Mesendoderm (in vitro differentiated cells): ENCODE data around the gene IP6K2. TPM values are rescaled to one million over a fixed set of nuclear protein-coding genes. Genes with fewer than 3 reads are reported as not detected.

Experiments used
- DNase-seq: peaks from one replicate; pipeline ENCODE4 v3.0.0; 2013
- H2AK5ac ChIP-seq: 2 replicates; pipeline ENCODE4 v1.6.1; 2013; ENCODE audit warnings: low read length, inconsistent platforms
- H2BK120ac ChIP-seq: 2 replicates; pipeline ENCODE4 v1.6.1; 2013; ENCODE audit warnings: low read depth, mild to moderate bottlenecking, low read length, moderate library complexity, mixed read lengths
- H2BK15ac ChIP-seq: replicated peaks from 2 replicates; pipeline ENCODE4 v1.6.1; 2013; ENCODE audit warnings: low read depth, mild to moderate bottlenecking, moderate library complexity
- H2BK5ac ChIP-seq: 2 replicates; pipeline ENCODE4 v1.6.1; 2013; ENCODE audit warnings: low read length, inconsistent platforms
- H3K18ac ChIP-seq: 2 replicates; pipeline ENCODE4 v1.6.1; 2013; ENCODE audit warnings: mild to moderate bottlenecking, low read length, mixed read lengths
- H3K23ac ChIP-seq: one replicate; pipeline ENCODE4 v1.6.1; 2013; ENCODE audit warnings: low read length
- H3K27ac ChIP-seq: 2 replicates; pipeline ENCODE4 v1.5.1; 2013; ENCODE audit warnings: low read depth, mild to moderate bottlenecking, inconsistent platforms, low read length, moderate library complexity
- H3K27me3 ChIP-seq: 2 replicates; pipeline ENCODE4 v1.6.1; 2013; ENCODE audit warnings: low read length, control low read depth, mild to moderate bottlenecking, inconsistent platforms; ENCODE audit not compliant: insufficient read depth, poor library complexity
- H3K36me3 ChIP-seq: 2 replicates; pipeline ENCODE4 v1.6.1; 2013; ENCODE audit warnings: low read length, inconsistent platforms; ENCODE audit not compliant: control insufficient read depth, insufficient read depth
- H3K4ac ChIP-seq: one replicate; pipeline ENCODE4 v1.6.1; 2013; ENCODE audit warnings: low read depth, mild to moderate bottlenecking, low read length, moderate library complexity
- H3K4me1 ChIP-seq: 2 replicates; pipeline ENCODE4 v1.6.1; 2013; ENCODE audit warnings: low read depth, low read length, inconsistent platforms; ENCODE audit not compliant: control insufficient read depth
- H3K4me2 ChIP-seq: 2 replicates; pipeline ENCODE4 v1.6.1; 2013; ENCODE audit warnings: low read length
- H3K4me3 ChIP-seq: 2 replicates; pipeline ENCODE4 v1.5.1; 2013; ENCODE audit warnings: mild to moderate bottlenecking, low read length
- H3K56ac ChIP-seq: one replicate; pipeline ENCODE4 v1.6.1; 2013; ENCODE audit warnings: low read length
- H3K79me1 ChIP-seq: 2 replicates; pipeline ENCODE4 v1.6.1; 2013; ENCODE audit warnings: low read length, inconsistent platforms
- H3K79me2 ChIP-seq: 2 replicates; pipeline ENCODE4 v1.6.1; 2013; ENCODE audit warnings: mild to moderate bottlenecking, low read length; ENCODE audit not compliant: control insufficient read depth, insufficient read depth
- H3K9ac ChIP-seq: 2 replicates; pipeline ENCODE4 v1.6.1; 2013; ENCODE audit warnings: low read length, inconsistent platforms
- H4K5ac ChIP-seq: one replicate; pipeline ENCODE4 v1.6.1; 2013; ENCODE audit warnings: low read length
- H4K8ac ChIP-seq: one replicate; pipeline ENCODE4 v1.6.1; 2013; ENCODE audit warnings: low read depth, mild to moderate bottlenecking, control low read depth, low read length, moderate library complexity
- WGBS: extraction: QIAGEN DNeasy Blood & Tissue Kit; methylation state at CpG from one replicate; pipeline ENCODE4 v1.1.7; 2013; ENCODE audit warnings: low lambda C conversion rate, missing lambda C conversion rate; ENCODE audit not compliant: insufficient coverage; ENCODE audit errors: extremely low coverage; 5-methylcytosine and 5-hydroxymethylcytosine counted together
- small RNA-seq: library from polyadenylated mRNA; stranded (forward); fragments of <200 nt; extraction: miRNeasy Mini kit (QIAGEN cat#:217004); gene quantifications from one replicate; pipeline ENCODE3, GENCODE V24; 2013; ENCODE audit not compliant: insufficient read depth

The IP6K2 gene

GRCh38 chr3:48639944-48640606 is 76.9 kb downstream of the IP6K2 start:
- no peak overlapping the region for H3K4ac ChIP-seq
- no peak overlapping the region for H3K18ac ChIP-seq
- no peak for DNase-seq
- H2BK5ac ChIP-seq: no peak overlapping the region
- WGBS: no CpG with 5 or more reads among the region's 38 CpGs
- no peaks in the 10 kb centered on the region for H3K36me3 ChIP-seq
- no peak overlapping the region for H2BK120ac ChIP-seq
- H3K4me2 ChIP-seq: no peak overlapping the region
- no peak overlapping the region for H2BK15ac ChIP-seq
- no peaks in the 10 kb centered on the region for H3K79me1 ChIP-seq
- no peak overlapping the region for H3K23ac ChIP-seq
- no peaks in the 10 kb centered on the region for H3K79me2 ChIP-seq
- H3K4me3 ChIP-seq: no peak overlapping the region
- H4K8ac ChIP-seq: no peak overlapping the region
- no peak overlapping the region for H4K5ac ChIP-seq
- no peak overlapping the region for H3K56ac ChIP-seq
- no peak overlapping the region for H3K9ac ChIP-seq
- H3K4me1 ChIP-seq: peaks cover 9% of the 10 kb centered on the region
- no peak overlapping the region for H2AK5ac ChIP-seq
- no peak overlapping the region for H3K27ac ChIP-seq
- H3K27me3 ChIP-seq: no peaks in the 10 kb centered on the region

Small RNAs within 50 kb of the gene (small RNA-seq; reads per million reads assigned to genes)
- not detected for gene AC141002.1
